NCI-H345 treated with DMSO at 0.1 percent for 48 hours (cell line): Measurements from ENCODE around the gene ADGRB3.

Experiments used
- DNase-seq: peaks from one replicate; lab custom pipeline; 2025; ENCODE audit not compliant: unreplicated experiment; lab: John Stamatoyannopoulos, UW

ADGRB3 gene

DNA sequence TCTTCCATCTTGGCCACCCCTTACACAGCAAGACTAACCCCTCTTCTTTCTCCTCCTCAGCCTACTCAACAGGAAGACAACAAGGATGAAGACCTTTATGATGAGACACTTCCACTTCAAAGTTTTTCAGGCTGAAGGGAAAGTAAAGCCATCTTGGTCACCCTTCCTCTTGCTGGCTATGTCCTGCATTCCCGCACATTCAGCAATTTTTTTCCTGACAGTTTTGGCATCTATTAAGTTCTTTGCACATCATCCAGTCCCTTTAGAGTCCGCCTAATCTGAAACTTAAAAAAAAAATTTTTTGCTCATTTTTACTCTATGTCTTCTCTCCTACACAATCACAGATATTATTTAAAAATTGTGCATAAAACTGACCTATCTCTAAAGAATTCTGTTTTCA, 668.3 kb downstream of the ADGRB3 start:
- no peak for DNase-seq

DNA sequence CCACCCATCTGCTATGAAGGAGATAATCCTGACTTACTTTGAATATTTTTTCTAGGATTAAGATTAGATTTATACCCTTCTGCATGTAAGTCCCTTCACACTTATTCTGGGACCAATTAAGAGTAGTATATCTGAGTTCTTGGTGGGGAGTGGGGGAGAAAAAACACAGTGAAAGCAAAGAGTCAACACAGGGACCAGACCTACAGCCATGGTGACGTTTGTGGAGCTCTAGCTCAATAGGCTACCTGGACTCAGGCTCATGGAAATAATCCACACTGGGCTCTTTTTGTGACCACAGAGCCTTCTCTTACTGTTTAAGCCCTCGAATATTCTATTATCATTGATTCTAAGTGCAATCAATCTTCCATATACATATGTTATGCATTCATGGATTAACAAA, 670.4 kb downstream of the ADGRB3 start:
- DNase-seq: no peak

GRCh38 chr6:69308584-69308983, 673.5 kb downstream of the ADGRB3 start:
- no peak for DNase-seq

- no peak for DNase-seq
Measured at GRCh38 chr6:69311888-69312287, 676.8 kb downstream of the ADGRB3 start.

GRCh38 chr6:69314001-69314400, 678.9 kb downstream of the ADGRB3 start:
- no peak for DNase-seq

DNA sequence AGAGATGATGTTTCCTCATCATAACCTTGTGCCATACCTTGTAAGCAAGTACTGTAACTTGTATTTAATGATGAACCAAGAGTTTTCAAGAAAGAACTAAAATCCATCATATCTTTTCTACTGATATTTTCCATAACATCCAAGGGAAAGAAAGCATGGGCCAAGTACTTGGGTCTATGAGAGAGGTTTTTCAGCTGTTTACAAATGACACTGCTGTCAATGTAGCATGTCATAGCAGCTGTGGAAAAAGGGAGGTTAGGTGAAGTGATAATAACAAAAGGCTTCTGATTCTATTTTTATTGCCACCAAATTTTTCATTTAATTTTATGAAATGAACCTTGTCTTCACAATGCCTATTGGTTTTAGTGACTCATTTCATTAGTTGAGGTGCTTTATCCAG, 679.4 kb downstream of the ADGRB3 start:
- DNase-seq: no peak

DNA sequence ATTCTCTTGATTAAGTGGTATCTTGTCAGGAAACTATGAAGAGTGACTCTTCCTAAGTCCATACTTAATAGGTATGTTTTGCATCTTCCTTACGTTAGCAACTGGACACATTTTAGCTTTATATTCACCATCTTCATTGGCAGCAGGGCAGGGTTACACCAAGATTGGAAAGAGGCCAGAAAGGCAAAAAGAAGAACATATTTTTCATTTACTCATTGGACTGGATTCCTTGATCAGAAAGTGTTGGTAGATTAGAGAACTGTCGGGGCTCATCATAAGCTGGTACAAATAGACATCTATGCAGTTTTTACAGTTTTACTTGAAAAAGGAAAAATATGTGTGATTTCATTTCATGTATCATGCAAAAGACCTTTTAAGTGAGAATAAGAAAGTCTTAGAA, 696.8 kb downstream of the ADGRB3 start:
- DNase-seq: no peak

GRCh38 chr6:69337311-69337710, 702.2 kb downstream of the ADGRB3 start:
- no peak for DNase-seq

DNA sequence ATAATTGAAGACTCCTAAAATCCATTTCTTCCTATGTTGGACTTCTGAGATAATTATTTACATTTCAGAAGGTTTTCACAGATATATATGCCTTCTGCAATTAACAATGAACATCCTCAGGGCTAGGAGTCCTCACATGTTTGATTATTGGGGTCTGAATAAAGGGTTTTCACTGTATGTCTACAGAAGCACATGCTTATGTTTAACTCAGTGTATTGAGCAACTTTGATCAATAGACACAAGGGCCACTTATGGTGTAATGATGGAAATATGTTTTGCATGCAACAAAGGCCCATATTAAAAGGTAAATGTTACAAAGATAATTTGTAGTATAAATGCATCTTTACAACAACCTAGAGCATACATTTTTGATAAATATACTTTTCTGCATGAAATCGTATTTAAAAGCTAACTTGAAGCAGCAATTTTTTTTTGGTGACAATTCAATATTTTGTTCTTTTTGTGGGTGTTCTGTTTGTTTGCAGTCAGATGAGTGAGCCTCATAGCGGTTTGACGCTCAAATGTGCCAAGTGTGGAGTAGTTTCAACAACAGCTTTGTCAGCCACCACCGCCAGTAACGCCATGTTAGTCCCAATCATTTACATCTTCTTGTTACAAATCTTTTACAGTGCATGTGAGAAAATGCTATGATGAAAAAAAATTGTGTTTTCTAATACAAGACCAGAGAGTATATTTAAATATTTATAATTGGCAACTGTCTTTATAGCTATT, 703.5 kb downstream of the ADGRB3 start:
- DNase-seq: no peak

- DNase-seq: no peak
Measured at GRCh38 chr6:69339163-69339550, 704.1 kb downstream of the ADGRB3 start.

DNA sequence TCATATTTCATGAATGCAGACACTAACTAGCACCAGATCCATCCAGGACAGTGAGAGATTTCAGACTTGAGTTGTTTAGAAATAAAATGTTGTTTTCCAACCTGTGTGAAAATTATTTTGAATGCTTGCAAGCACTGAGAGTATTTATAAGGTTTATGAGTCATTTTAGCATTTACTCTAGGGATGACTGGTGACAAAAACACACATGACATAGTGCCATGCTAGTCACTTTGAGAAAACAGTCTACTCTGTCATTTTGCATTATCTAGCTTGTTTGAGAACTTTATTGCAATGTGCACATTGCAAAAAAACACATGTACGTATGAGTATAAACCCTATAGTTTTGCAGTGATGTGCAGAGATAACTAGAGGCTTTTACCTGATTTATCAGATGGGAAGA, 705.1 kb downstream of the ADGRB3 start:
- no peak for DNase-seq

- DNase-seq: no peak
Measured at GRCh38 chr6:69343851-69344250, 708.8 kb downstream of the ADGRB3 start.

DNA sequence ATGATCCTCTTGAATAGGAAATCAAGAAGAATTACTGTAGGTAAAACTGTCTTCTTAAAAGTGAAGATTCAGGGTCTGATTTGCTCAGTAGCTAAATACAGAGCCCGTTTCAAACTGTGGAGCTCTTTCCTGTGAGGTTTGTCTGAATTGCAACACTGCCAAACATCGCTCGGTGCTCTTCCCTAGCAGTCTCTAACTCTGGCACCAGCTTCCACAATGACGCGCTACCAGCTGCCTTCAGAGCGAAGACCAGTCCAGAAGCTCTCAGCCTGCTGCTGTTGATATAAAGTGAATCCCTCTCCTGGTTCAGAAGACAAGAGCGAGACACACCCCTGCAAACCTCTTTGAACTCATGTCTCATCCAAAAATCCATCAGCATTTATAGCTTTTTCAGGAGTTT, 714.7 kb downstream of the ADGRB3 start:
- no peak for DNase-seq

GRCh38 chr6:69362209-69362608, 727.1 kb downstream of the ADGRB3 start:
- no peak for DNase-seq

DNA sequence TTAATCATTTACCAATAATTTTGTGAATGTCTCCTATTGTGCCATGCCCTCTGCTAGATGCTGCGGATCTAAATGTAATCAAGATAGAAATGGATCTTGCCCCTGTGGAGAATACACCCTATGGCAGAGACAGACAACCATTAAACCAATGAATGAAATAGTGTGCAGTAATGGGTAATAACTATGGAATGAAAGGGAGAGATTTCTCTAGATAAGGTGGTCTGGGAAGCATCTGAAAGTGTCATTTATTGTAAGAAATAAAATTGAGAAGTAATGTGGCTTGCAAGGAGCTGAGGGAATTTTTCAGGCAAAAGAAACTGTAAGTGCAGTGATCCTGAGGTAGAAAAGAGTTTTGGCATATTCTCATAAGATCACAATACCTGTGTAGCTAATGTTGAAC, 731.7 kb downstream of the ADGRB3 start:
- no peak for DNase-seq

DNA sequence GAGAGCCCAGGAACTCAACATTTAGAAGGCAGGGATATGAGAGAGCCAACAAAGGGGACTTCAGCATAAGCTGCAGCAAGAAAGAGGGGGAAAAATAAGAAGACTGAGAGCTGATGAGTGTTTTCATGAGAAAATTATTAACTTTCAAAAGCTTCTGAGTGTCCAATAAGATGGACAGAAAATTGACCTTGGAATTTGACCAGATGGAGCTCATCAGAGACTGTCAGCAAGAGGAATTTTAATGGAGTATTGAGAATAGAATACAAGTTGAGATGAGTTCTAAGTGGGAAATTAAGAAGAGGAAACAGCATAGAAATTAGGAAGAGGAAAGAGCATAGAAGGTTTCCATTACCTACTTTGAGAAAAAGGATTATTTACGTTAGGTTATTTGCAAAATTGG, 733.5 kb downstream of the ADGRB3 start:
- DNase-seq: no peak

- DNase-seq: no peak
Measured at GRCh38 chr6:69370763-69371162, 735.7 kb downstream of the ADGRB3 start.

DNA sequence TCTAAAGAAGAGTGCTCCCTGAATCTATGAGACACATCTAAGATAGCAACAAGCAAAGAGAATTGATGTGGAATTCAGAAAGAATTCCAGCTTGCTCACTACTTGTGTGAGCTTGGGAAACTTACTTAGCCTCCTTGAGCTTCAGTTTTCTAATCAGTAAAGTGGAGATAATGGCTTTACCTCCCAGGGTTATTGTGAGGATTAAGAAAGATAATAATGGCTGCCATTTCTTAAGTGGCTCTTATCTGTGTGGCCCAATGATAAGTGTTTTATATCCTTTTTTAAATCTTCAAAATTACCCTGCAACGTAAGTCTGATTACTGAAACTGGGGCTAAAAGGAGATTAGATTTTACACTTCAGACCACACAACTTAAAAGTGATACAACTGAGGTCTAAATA, 743.2 kb downstream of the ADGRB3 start:
- no peak for DNase-seq

DNA sequence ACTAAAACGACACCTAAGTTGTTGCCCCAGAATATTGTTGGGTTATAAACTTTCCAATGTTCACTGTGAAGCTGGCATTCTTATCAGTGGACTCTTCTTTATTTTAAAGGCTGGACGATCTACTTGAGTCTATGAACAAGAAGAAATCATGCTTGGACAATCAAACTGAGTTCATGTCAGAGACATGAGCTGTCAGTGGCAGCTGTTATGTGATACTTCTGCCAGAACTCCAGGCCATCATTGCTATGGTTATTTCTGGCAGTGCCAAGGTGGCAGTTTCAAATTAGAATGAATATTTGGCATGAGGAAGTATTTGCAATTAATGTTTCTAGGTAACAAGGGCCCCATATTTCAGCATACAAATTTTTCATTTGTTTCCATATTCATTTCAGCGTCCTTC, 744.4 kb downstream of the ADGRB3 start:
- DNase-seq: no peak

DNA sequence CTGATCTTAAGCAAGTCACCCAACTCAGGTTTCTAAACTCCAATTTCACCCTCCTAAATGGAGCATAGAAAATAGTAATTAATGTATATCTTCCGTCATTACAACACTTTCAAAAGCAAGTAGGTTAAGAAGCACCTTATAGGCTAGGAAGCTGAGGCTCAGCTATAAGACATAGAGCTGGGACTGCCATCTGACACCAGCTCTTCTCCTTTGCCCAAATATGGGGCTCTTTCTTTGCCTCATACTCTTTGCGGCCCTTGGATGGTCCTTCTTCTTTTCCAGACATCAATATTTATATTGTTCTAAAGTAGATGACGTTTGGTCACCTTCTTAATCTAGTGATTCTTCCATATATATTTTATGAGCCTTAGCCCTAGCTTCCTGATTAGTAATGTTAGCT, 748.5 kb downstream of the ADGRB3 start:
- no peak for DNase-seq

GRCh38 chr6:69386426-69386825, 751.3 kb downstream of the ADGRB3 start:
- DNase-seq: no peak

- DNase-seq: no peak
Measured at GRCh38 chr6:69390125-69390524, 755.0 kb downstream of the ADGRB3 start.

- no peak for DNase-seq
Measured at GRCh38 chr6:69391106-69391505, 756.0 kb downstream of the ADGRB3 start.
